Neural progenitor cell (in vitro differentiated cells): ENCODE results near the gene KIF19. TPM values are rescaled to one million over a fixed set of nuclear protein-coding genes. Genes with fewer than 3 reads are reported as not detected.
A peak's percentile ranks its signal among the peaks of the same experiment; 100 is the strongest.

Experiments
- DNase-seq: peaks from one replicate; pipeline ENCODE4 v3.0.0-alpha.2; 2016; ENCODE audit warnings: low spot score
- H2AFZ ChIP-seq: fragments of 200-600 bp; sonication (generic); replicated peaks from 2 replicates; pipeline ENCODE4 v1.6.1; 2016; ENCODE audit warnings: antibody characterized with exemption
- H3F3A ChIP-seq: fragments of 200-600 bp; sonication (generic); 2 replicates; pipeline ENCODE4 v1.6.1; 2016; ENCODE audit warnings: antibody characterized with exemption, low read depth
- H3K27ac ChIP-seq: fragments of 200-600 bp; sonication (generic); 2 replicates; pipeline ENCODE4 v1.5.1; 2016; ENCODE audit warnings: mild to moderate bottlenecking
- H3K27me3 ChIP-seq: fragments of 200-600 bp; sonication (generic); 2 replicates; pipeline ENCODE4 v1.6.1; 2016; ENCODE audit warnings: mild to moderate bottlenecking, moderate library complexity
- H3K36me3 ChIP-seq: fragments of 200-600 bp; sonication (generic); 2 replicates; pipeline ENCODE4 v1.5.1; 2016
- H3K4me1 ChIP-seq: fragments of 200-600 bp; sonication (generic); 2 replicates; pipeline ENCODE4 v1.6.1; 2016; ENCODE audit warnings: mixed run types
- H3K4me2 ChIP-seq: fragments of 200-600 bp; sonication (generic); 2 replicates; pipeline ENCODE4 v1.6.1; 2016
- H3K4me3 ChIP-seq: fragments of 200-600 bp; sonication (generic); 2 replicates; pipeline ENCODE4 v1.5.1; 2016
- H3K79me2 ChIP-seq: fragments of 200-600 bp; sonication (generic); 2 replicates; pipeline ENCODE4 v1.6.1; 2016; ENCODE audit warnings: low read depth
- H3K9ac ChIP-seq: fragments of 200-600 bp; sonication (generic); 2 replicates; pipeline ENCODE4 v1.6.1; 2016
- H3K9me3 ChIP-seq: fragments of 200-600 bp; sonication (generic); 2 replicates; pipeline ENCODE4 v1.5.1; 2016; ENCODE audit warnings: low read depth
- H4K20me1 ChIP-seq: fragments of 200-600 bp; sonication (generic); 2 replicates; pipeline ENCODE4 v1.6.1; 2016; ENCODE audit warnings: low read depth
- H3K27ac Mint-ChIP-seq: 3 replicates; pipeline ENCODE4 v1.8.0; 2021; ENCODE audit warnings: mixed read lengths
- H3K27me3 Mint-ChIP-seq: 2 replicates; pipeline ENCODE4 v1.8.0; 2022; ENCODE audit warnings: low read depth, mild to moderate bottlenecking, inconsistent platforms, moderate library complexity, mixed read lengths; ENCODE audit not compliant: insufficient read depth
- H3K36me3 Mint-ChIP-seq: 3 replicates; pipeline ENCODE4 v1.8.0; 2021; ENCODE audit warnings: mixed read lengths
- H3K4me1 Mint-ChIP-seq: 3 replicates; pipeline ENCODE4 v1.8.0; 2021; ENCODE audit warnings: mixed read lengths
- H3K4me3 Mint-ChIP-seq: 3 replicates; pipeline ENCODE4 v1.8.0; 2021; ENCODE audit warnings: mild to moderate bottlenecking, moderate library complexity, mixed read lengths
- H3K9me3 Mint-ChIP-seq: 3 replicates; pipeline ENCODE4 v1.8.0; 2020; ENCODE audit warnings: mixed read lengths
- CTCF ChIP-seq: fragments of 200-600 bp; sonication (generic); IDR thresholded peaks from 2 replicates; pipeline ENCODE4 v1.5.1; 2017; ENCODE audit warnings: antibody characterized with exemption, mild to moderate bottlenecking
- EZH2 ChIP-seq: fragments of 200-600 bp; sonication (generic); IDR thresholded peaks from 2 replicates; pipeline ENCODE4 v1.6.1; 2017; ENCODE audit warnings: antibody characterized with exemption, mild to moderate bottlenecking, moderate library complexity
- EZH2phosphoT487 ChIP-seq: fragments of 200-600 bp; sonication (generic); IDR thresholded peaks from 2 replicates; pipeline ENCODE4 v1.6.1; 2017; ENCODE audit warnings: antibody characterized with exemption
- total RNA-seq: library from RNA; depleted of rRNA; stranded (reverse); fragments of >200 nt; gene quantifications from 2 replicates; pipeline ENCODE4 v1.2.3, GENCODE V29; 2015; ENCODE audit warnings: low replicate concordance

Gene KIF19
- total RNA-seq, 1 donor from 2014 or later = 0.15 TPM

GRCh38 chr17:74380086-74380958 lies 54.3 kb downstream of the KIF19 start:
- Mint-ChIP-seq H3K4me3 (peak overlapping the region; percentile 48), H3K4me1 (peaks cover 17% of the 10 kb centered on the region), H3K36me3 (no peaks in the 10 kb centered on the region), H3K27ac (peak overlapping the region; percentile 74), H3K9me3 (no peaks in the 10 kb centered on the region), H3K27me3 (peaks cover 13% of the 10 kb centered on the region)
- H3K79me2 ChIP-seq = no peaks in the 10 kb centered on the region
- peaks cover 14% of the 10 kb centered on the region for H3K4me1 ChIP-seq
- peak; percentile 37 for DNase-seq
- no peak overlapping the region for H3K4me3 ChIP-seq
- H4K20me1 ChIP-seq = no peaks in the 10 kb centered on the region
- no peaks in the 10 kb centered on the region for H3K9me3 ChIP-seq
- no peaks in the 10 kb centered on the region for H3K27me3 ChIP-seq
- H3K36me3 ChIP-seq = no peaks in the 10 kb centered on the region
- H3K27ac ChIP-seq = no peak overlapping the region
- H3K4me2 ChIP-seq = peak overlapping the region; percentile 44
- no peak overlapping the region for H3K9ac ChIP-seq
- H3F3A ChIP-seq = peaks cover 4% of the 10 kb centered on the region
- H2AFZ ChIP-seq = peak overlapping the region; percentile 21
- TF ChIP-seq EZH2 = no peak
- no peak for TF ChIP-seq EZH2phosphoT487
- TF ChIP-seq CTCF = no peak

GRCh38 chr17:74380959-74381808 lies 55.2 kb downstream of the KIF19 start:
- TF ChIP-seq EZH2phosphoT487 (no peak), EZH2 (no peak), CTCF (no peak)
- Mint-ChIP-seq H3K27me3 (peaks cover 13% of the 10 kb centered on the region), H3K9me3 (no peaks in the 10 kb centered on the region), H3K4me3 (no peak overlapping the region), H3K36me3 (no peaks in the 10 kb centered on the region), H3K27ac (peak overlapping the region; percentile 74), H3K4me1 (peaks cover 17% of the 10 kb centered on the region)
- no peaks in the 10 kb centered on the region for H4K20me1 ChIP-seq
- no peak overlapping the region for H3K27ac ChIP-seq
- no peak overlapping the region for H3K9ac ChIP-seq
- no peak overlapping the region for H3K4me2 ChIP-seq
- no peak for DNase-seq
- H3K9me3 ChIP-seq = no peaks in the 10 kb centered on the region
- peak overlapping the region; percentile 21 for H2AFZ ChIP-seq
- H3K4me3 ChIP-seq = no peak overlapping the region
- peaks cover 14% of the 10 kb centered on the region for H3K4me1 ChIP-seq
- H3K79me2 ChIP-seq = no peaks in the 10 kb centered on the region
- H3K27me3 ChIP-seq = no peaks in the 10 kb centered on the region
- H3F3A ChIP-seq = peaks cover 4% of the 10 kb centered on the region
- no peaks in the 10 kb centered on the region for H3K36me3 ChIP-seq

GRCh38 chr17:74383141-74383540 lies 57.1 kb downstream of the KIF19 start:
- Mint-ChIP-seq H3K4me1 (peaks cover 17% of the 10 kb centered on the region), H3K9me3 (no peaks in the 10 kb centered on the region), H3K27ac (no peak overlapping the region), H3K36me3 (no peaks in the 10 kb centered on the region), H3K27me3 (peaks cover 13% of the 10 kb centered on the region), H3K4me3 (no peak overlapping the region)
- no peaks in the 10 kb centered on the region for H3K9me3 ChIP-seq
- H2AFZ ChIP-seq = no peak overlapping the region
- TF ChIP-seq EZH2phosphoT487 (no peak), EZH2 (no peak), CTCF (no peak)
- no peak overlapping the region for H3K4me2 ChIP-seq
- peaks cover 25% of the 10 kb centered on the region for H3K4me1 ChIP-seq
- H3K4me3 ChIP-seq = no peak overlapping the region
- H3F3A ChIP-seq = peaks cover 4% of the 10 kb centered on the region
- DNase-seq = no peak
- no peak overlapping the region for H3K27ac ChIP-seq
- H3K27me3 ChIP-seq = no peaks in the 10 kb centered on the region
- H3K36me3 ChIP-seq = no peaks in the 10 kb centered on the region
- no peaks in the 10 kb centered on the region for H4K20me1 ChIP-seq
- no peak overlapping the region for H3K9ac ChIP-seq
- H3K79me2 ChIP-seq = no peaks in the 10 kb centered on the region
